H1 (cell line): ENCODE data around the gene PCBD1. TPM values are rescaled to one million over a fixed set of nuclear protein-coding genes. Genes with fewer than 3 reads are reported as not detected.

Source experiments
- EGR1 ChIP-seq: IDR thresholded peaks from 2 replicates; pipeline ENCODE4 v1.6.1; 2011; ENCODE audit warnings: low read depth, low read length, borderline replicate concordance
- polyA plus RNA-seq, 7 experiments: library from polyadenylated mRNA; depleted of rRNA in 3 of 7; stranded (reverse) in 5 of 7; unstranded in 2 of 7; fragments of >200 nt in 5 of 7; fragments of 200-250 nt in 2 of 7; gene quantifications; 1 replicate in 5 of 7; 2 replicates in 1 of 7; 4 replicates in 1 of 7; pipeline versions ENCODE4 v1.2.1 to v1.2.3, GENCODE V29; 2011 to 2013; ENCODE audit warnings: missing spikeins in 2 of 7, mixed read lengths in 2 of 7
- total RNA-seq: library from RNA; stranded (reverse); fragmentation: NEBNext Ultra II Directional; extraction: Animal tissue kit (Norgen Biotek cat#: 25700); gene quantifications from 2 replicates; pipeline ENCODE4 v1.2.1, GENCODE V29; 2021
- TF ChIP-seq, protein P1 (sequence below): IDR thresholded peaks from 2 replicates; pipeline ENCODE4 v1.6.1; 2012; ENCODE audit warnings: low read length, inconsistent platforms
- TF ChIP-seq, protein P2 (sequence below): fragments of 300-600 bp; sonication (generic); IDR thresholded peaks from 2 replicates; pipeline ENCODE4 v1.7.1; 2012; ENCODE audit warnings: low read length, moderate library complexity, mild to moderate bottlenecking, inconsistent platforms; ENCODE audit not compliant: insufficient replicate concordance

The PCBD1 gene
- total and polyA plus RNA-seq, 2 of the 8 experiments (the other 6 are each of a cell fraction or from before 2014, with no cell fraction given), result 46.5 to 55.0 TPM

DNA sequence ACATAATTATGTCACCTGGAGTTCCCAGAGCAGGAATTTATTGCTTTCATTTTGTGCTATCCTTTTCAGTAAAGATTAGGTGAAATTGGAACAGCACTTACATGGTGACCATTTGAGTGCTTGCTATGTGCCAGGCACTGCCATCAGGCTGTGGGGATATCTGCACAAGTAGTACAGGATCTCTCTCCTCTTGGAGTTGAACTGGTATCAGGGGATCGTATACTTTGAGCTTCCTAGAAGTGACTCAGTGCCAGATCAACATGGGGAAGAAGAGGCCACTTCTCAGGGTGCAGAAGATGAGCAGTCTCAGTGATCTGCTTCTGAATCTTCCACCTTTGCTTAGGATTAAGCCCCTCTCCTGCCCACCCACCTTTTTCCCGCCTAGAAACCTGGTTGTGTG is 43.1 kb downstream of the PCBD1 start (continued):
- TF ChIP-seq, protein P1, sequence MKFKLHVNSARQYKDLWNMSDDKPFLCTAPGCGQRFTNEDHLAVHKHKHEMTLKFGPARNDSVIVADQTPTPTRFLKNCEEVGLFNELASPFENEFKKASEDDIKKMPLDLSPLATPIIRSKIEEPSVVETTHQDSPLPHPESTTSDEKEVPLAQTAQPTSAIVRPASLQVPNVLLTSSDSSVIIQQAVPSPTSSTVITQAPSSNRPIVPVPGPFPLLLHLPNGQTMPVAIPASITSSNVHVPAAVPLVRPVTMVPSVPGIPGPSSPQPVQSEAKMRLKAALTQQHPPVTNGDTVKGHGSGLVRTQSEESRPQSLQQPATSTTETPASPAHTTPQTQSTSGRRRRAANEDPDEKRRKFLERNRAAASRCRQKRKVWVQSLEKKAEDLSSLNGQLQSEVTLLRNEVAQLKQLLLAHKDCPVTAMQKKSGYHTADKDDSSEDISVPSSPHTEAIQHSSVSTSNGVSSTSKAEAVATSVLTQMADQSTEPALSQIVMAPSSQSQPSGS, result no peak
- TF ChIP-seq, protein P2, sequence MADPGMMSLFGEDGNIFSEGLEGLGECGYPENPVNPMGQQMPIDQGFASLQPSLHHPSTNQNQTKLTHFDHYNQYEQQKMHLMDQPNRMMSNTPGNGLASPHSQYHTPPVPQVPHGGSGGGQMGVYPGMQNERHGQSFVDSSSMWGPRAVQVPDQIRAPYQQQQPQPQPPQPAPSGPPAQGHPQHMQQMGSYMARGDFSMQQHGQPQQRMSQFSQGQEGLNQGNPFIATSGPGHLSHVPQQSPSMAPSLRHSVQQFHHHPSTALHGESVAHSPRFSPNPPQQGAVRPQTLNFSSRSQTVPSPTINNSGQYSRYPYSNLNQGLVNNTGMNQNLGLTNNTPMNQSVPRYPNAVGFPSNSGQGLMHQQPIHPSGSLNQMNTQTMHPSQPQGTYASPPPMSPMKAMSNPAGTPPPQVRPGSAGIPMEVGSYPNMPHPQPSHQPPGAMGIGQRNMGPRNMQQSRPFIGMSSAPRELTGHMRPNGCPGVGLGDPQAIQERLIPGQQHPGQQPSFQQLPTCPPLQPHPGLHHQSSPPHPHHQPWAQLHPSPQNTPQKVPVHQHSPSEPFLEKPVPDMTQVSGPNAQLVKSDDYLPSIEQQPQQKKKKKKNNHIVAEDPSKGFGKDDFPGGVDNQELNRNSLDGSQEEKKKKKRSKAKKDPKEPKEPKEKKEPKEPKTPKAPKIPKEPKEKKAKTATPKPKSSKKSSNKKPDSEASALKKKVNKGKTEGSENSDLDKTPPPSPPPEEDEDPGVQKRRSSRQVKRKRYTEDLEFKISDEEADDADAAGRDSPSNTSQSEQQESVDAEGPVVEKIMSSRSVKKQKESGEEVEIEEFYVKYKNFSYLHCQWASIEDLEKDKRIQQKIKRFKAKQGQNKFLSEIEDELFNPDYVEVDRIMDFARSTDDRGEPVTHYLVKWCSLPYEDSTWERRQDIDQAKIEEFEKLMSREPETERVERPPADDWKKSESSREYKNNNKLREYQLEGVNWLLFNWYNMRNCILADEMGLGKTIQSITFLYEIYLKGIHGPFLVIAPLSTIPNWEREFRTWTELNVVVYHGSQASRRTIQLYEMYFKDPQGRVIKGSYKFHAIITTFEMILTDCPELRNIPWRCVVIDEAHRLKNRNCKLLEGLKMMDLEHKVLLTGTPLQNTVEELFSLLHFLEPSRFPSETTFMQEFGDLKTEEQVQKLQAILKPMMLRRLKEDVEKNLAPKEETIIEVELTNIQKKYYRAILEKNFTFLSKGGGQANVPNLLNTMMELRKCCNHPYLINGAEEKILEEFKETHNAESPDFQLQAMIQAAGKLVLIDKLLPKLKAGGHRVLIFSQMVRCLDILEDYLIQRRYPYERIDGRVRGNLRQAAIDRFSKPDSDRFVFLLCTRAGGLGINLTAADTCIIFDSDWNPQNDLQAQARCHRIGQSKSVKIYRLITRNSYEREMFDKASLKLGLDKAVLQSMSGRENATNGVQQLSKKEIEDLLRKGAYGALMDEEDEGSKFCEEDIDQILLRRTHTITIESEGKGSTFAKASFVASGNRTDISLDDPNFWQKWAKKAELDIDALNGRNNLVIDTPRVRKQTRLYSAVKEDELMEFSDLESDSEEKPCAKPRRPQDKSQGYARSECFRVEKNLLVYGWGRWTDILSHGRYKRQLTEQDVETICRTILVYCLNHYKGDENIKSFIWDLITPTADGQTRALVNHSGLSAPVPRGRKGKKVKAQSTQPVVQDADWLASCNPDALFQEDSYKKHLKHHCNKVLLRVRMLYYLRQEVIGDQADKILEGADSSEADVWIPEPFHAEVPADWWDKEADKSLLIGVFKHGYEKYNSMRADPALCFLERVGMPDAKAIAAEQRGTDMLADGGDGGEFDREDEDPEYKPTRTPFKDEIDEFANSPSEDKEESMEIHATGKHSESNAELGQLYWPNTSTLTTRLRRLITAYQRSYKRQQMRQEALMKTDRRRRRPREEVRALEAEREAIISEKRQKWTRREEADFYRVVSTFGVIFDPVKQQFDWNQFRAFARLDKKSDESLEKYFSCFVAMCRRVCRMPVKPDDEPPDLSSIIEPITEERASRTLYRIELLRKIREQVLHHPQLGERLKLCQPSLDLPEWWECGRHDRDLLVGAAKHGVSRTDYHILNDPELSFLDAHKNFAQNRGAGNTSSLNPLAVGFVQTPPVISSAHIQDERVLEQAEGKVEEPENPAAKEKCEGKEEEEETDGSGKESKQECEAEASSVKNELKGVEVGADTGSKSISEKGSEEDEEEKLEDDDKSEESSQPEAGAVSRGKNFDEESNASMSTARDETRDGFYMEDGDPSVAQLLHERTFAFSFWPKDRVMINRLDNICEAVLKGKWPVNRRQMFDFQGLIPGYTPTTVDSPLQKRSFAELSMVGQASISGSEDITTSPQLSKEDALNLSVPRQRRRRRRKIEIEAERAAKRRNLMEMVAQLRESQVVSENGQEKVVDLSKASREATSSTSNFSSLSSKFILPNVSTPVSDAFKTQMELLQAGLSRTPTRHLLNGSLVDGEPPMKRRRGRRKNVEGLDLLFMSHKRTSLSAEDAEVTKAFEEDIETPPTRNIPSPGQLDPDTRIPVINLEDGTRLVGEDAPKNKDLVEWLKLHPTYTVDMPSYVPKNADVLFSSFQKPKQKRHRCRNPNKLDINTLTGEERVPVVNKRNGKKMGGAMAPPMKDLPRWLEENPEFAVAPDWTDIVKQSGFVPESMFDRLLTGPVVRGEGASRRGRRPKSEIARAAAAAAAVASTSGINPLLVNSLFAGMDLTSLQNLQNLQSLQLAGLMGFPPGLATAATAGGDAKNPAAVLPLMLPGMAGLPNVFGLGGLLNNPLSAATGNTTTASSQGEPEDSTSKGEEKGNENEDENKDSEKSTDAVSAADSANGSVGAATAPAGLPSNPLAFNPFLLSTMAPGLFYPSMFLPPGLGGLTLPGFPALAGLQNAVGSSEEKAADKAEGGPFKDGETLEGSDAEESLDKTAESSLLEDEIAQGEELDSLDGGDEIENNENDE, result no peak
- no peak for TF ChIP-seq EGR1
